Stomach (tissue), 4 donors: ENCODE data around the gene ELMO1.

Experiments used
- CTCF ChIP-seq, 7 experiments: fragments of 450-650 bp in 4 of 7; fragments of 200-600 bp in 3 of 7; sonication (generic) in 3 of 7; IDR thresholded peaks; one replicate each; pipeline ENCODE4 v1.5.1; 2016 to 2019; ENCODE audit warnings: antibody characterized with exemption in 7 of 7, control low read depth in 2 of 7, mild to moderate bottlenecking in 1 of 7
- EP300 ChIP-seq: sonication (generic); formaldehyde crosslinking; IDR thresholded peaks from one replicate; pipeline ENCODE4 v1.6.1; 2017; ENCODE audit warnings: antibody characterized with exemption
- POLR2A ChIP-seq, 4 donors: fragments of 450-650 bp; IDR thresholded peaks; one replicate each; pipeline ENCODE4 v1.6.1; 2016; ENCODE audit warnings: antibody characterized with exemption in 4 of 4, control low read depth in 2 of 4, mild to moderate bottlenecking in 1 of 4, moderate library complexity in 1 of 4
- POLR2AphosphoS5 ChIP-seq, 3 donors: sonication (generic); formaldehyde crosslinking; IDR thresholded peaks; one replicate each; pipeline ENCODE4 v1.6.1; 2016; ENCODE audit warnings: antibody characterized with exemption in 3 of 3

GRCh38 chr7:36865019-36865418 lies 583.6 kb downstream of the ELMO1 start:
- TF ChIP-seq EP300 (no peak), CTCF (IDR thresholded peaks at IDR 0.05) (no peak), POLR2AphosphoS5 (IDR thresholded peaks at IDR 0.05) (no peak), POLR2A (IDR thresholded peaks at IDR 0.05) (no peak)
